K562 (cell line): ENCODE data around the gene PDZD2. TPM values are rescaled to one million over a fixed set of nuclear protein-coding genes. Genes with fewer than 3 reads are reported as not detected.
A peak's percentile ranks its signal among the peaks of the same experiment; 100 is the strongest.

ENCODE experiments used
- ATAC-seq: fragments of 200-7000 bp; cut with Tn5 transposase; 3 replicates; pipeline ENCODE4 v1.9.1; 2020; ENCODE audit warnings: moderate library complexity
- BruUV-seq: library from RNA; stranded (reverse); fragments of 400-500 nt; replicated peaks from 2 replicates; lab custom pipeline; 2021; lab: Mats Ljungman, UMichigan
- CTCF ChIA-PET: fragments of 300-600 bp; formaldehyde crosslinking; extraction: SDS; loops from one replicate; lab custom pipeline; 2021; ENCODE audit warnings: low intra/inter-chr PET ratio; lab: Yijun Ruan, JAX
- POLR2A ChIA-PET: fragments of 300-600, 350-650 bp; sonication (Branson Sonifier 250); formaldehyde crosslinking; extraction: SDS; loops from one replicate; lab custom pipeline; 2021; ENCODE audit warnings: antibody characterized with exemption, inconsistent platforms; lab: Yijun Ruan, JAX
- DNase-seq, 4 experiments: peaks; one replicate each; pipeline versions ENCODE4 v3.0.0 to v3.0.0-alpha.2; 2011 to 2018; ENCODE audit warnings: low spot score in 3 of 4, mixed read lengths in 3 of 4; ENCODE audit errors: extremely low read depth in 1 of 4
- FAIRE-seq: peaks from 2 replicates; lab custom pipeline; 2011; peaks lifted over from hg19 to GRCh38; lab: Jason Lieb, UNC
- H2AFZ ChIP-seq: 2 replicates; pipeline ENCODE4 v1.6.0; 2011; ENCODE audit warnings: low read depth, low read length, control low read depth, inconsistent platforms
- H3K27ac ChIP-seq: fragments of 200-600 bp; 3 replicates; pipeline ENCODE4 v1.8.0; 2011; ENCODE audit warnings: low read depth, mild to moderate bottlenecking, control low read depth, inconsistent platforms, low read length, moderate library complexity, mixed read lengths; ENCODE audit errors: extremely low read depth
- H3K27me3 ChIP-seq, 2 experiments: fragments of 300-600 bp in 1 of 2; 2 replicates in 1 of 2; 3 replicates in 1 of 2; pipeline versions ENCODE4 v1.6.0 to v1.8.0; 2011; ENCODE audit warnings: inconsistent platforms in 2 of 2, low read length in 2 of 2, mild to moderate bottlenecking in 1 of 2, mixed read lengths in 1 of 2, moderate library complexity in 1 of 2; ENCODE audit not compliant: control insufficient read depth in 2 of 2, insufficient read depth in 2 of 2
- H3K36me3 ChIP-seq: fragments of 300-600 bp; 3 replicates; pipeline ENCODE4 v1.8.0; 2011; ENCODE audit warnings: mild to moderate bottlenecking, low read length, inconsistent platforms; ENCODE audit not compliant: control insufficient read depth, insufficient read depth
- H3K4me1 ChIP-seq, 2 experiments: fragments of 200-600 bp in 1 of 2; replicated peaks in 1 of 2; 2 replicates in 1 of 2; 3 replicates in 1 of 2; pipeline versions ENCODE4 v1.5.1 to v1.8.0; 2011; ENCODE audit warnings: inconsistent platforms in 2 of 2, low read length in 2 of 2, mild to moderate bottlenecking in 1 of 2, mixed read lengths in 1 of 2, moderate library complexity in 1 of 2; ENCODE audit not compliant: control insufficient read depth in 2 of 2, insufficient read depth in 2 of 2
- H3K4me2 ChIP-seq: 2 replicates; pipeline ENCODE4 v1.6.1; 2011; ENCODE audit warnings: low read length, control low read depth, inconsistent platforms, mixed read lengths; ENCODE audit not compliant: insufficient read depth
- H3K4me3 ChIP-seq: fragments of 200-600 bp; sonication (generic), shearing (Covaris generic); 2 replicates; pipeline ENCODE4 v1.5.1; 2016; ENCODE audit warnings: control low read depth, inconsistent platforms
- H3K79me2 ChIP-seq: fragments of 200-600 bp; 3 replicates; pipeline ENCODE4 v1.8.0; 2011; ENCODE audit warnings: low read length, inconsistent platforms; ENCODE audit not compliant: control insufficient read depth, insufficient read depth
- H3K9ac ChIP-seq, 2 experiments: 2 replicates each; pipeline versions ENCODE4 v1.6.0 to v1.6.1; 2011; ENCODE audit warnings: low read depth in 2 of 2, low read length in 2 of 2, control low read depth in 1 of 2, inconsistent platforms in 1 of 2, mild to moderate bottlenecking in 1 of 2, mixed read lengths in 1 of 2; ENCODE audit not compliant: insufficient read depth in 1 of 2
- H3K9me1 ChIP-seq: one replicate; pipeline ENCODE4 v1.6.0; 2011; ENCODE audit warnings: inconsistent platforms, mild to moderate bottlenecking, low read length, moderate library complexity; ENCODE audit not compliant: control insufficient read depth, insufficient read depth
- H3K9me3 ChIP-seq: replicated peaks from 2 replicates; pipeline ENCODE4 v1.5.1; 2011; ENCODE audit warnings: low read depth, low read length, inconsistent platforms; ENCODE audit not compliant: control insufficient read depth, insufficient read depth
- H4K20me1 ChIP-seq: replicated peaks from 2 replicates; pipeline ENCODE4 v1.6.1; 2011; ENCODE audit warnings: low read length, inconsistent platforms, mixed read lengths; ENCODE audit not compliant: control insufficient read depth, insufficient read depth
- ATF3 ChIP-seq, 2 experiments: fragments of 450-650 bp in 1 of 2; sonication (generic) in 1 of 2; formaldehyde crosslinking in 1 of 2; IDR thresholded peaks in 1 of 2; conservative IDR thresholded peaks in 1 of 2; 2 replicates each; pipeline versions ENCODE4 v1.6.1 to v1.8.1; 2016 to 2023; ENCODE audit warnings: mild to moderate bottlenecking in 2 of 2, moderate library complexity in 2 of 2, inconsistent platforms in 1 of 2, missing genetic modification reagents in 1 of 2
- BCLAF1 ChIP-seq, 2 experiments: fragments of 450-650 bp in 1 of 2; IDR thresholded peaks; 2 replicates each; pipeline ENCODE4 v1.6.1; 2011 to 2017; ENCODE audit warnings: low read depth in 2 of 2, antibody characterized with exemption in 1 of 2, borderline replicate concordance in 1 of 2, low read length in 1 of 2, mild to moderate bottlenecking in 1 of 2, mixed read lengths in 1 of 2; ENCODE audit not compliant: control insufficient read depth in 1 of 2
- CBX1 ChIP-seq: sonication (generic); IDR thresholded peaks from 2 replicates; pipeline ENCODE4 v1.6.1; 2016; ENCODE audit warnings: antibody characterized with exemption, low read depth, mild to moderate bottlenecking
- KLF13 ChIP-seq: fragments of 450-650 bp; IDR thresholded peaks from 2 replicates; pipeline ENCODE4 v1.6.1; 2016; ENCODE audit warnings: missing genetic modification characterization, low read depth, mild to moderate bottlenecking, missing compliant biosample characterization, moderate library complexity, borderline replicate concordance
- LARP7 ChIP-seq: fragments of 450-650 bp; IDR thresholded peaks from 2 replicates; pipeline ENCODE4 v1.6.1; 2016
- LCOR ChIP-seq: sonication (generic); formaldehyde crosslinking; IDR thresholded peaks from 2 replicates; pipeline ENCODE4 v1.8.0; 2022; ENCODE audit warnings: mild to moderate bottlenecking, missing genetic modification reagents
- MYNN ChIP-seq, 2 experiments: sonication (generic); formaldehyde crosslinking in 1 of 2; IDR thresholded peaks; 2 replicates each; pipeline versions ENCODE4 v1.5.0 to v1.6.1; 2016 to 2020; ENCODE audit warnings: antibody characterized with exemption in 1 of 2, missing genetic modification reagents in 1 of 2
- POLR3A ChIP-seq: IDR thresholded peaks from 2 replicates; pipeline ENCODE4 v1.6.1; 2011; ENCODE audit warnings: borderline replicate concordance, mild to moderate bottlenecking, moderate library complexity; ENCODE audit not compliant: insufficient read length, insufficient read depth; ENCODE audit errors: extremely low read depth
- ZFPM2 ChIP-seq: fragments of 250-450 bp; sonication (Bioruptor Pico); IDR thresholded peaks from 2 replicates; pipeline ENCODE4 v1.5.1; 2022; ENCODE audit warnings: mild to moderate bottlenecking
- ZNF518B ChIP-seq: fragments of 250-450 bp; sonication (Bioruptor Pico); IDR thresholded peaks from 2 replicates; pipeline ENCODE4 v1.5.0; 2021; ENCODE audit warnings: mild to moderate bottlenecking, moderate library complexity
- WGBS: fragments of 100-300 bp; shearing (Covaris generic); methylation state at CpG from one replicate; pipeline ENCODE4 v1.1.6; 2016; ENCODE audit warnings: low coverage, mixed read lengths; ENCODE audit not compliant: insufficient coverage; ENCODE audit errors: missing lambda C conversion rate; 5-methylcytosine and 5-hydroxymethylcytosine counted together
- in situ Hi-C: fragments of 300-500 bp; cut with MboI; formaldehyde crosslinking; loops from 4 replicates; pipeline ENCODE4 v1.15.0; 2018; ENCODE audit warnings: inconsistent platforms, mixed read lengths
- intact Hi-C: fragments of 100-400 bp; cut with micrococcal nuclease; formaldehyde crosslinking; loops from 2 replicates; pipeline ENCODE4 v1.14.2; 2022
- polyA plus RNA-seq, 8 experiments: library from polyadenylated mRNA; depleted of rRNA in 4 of 8; stranded (reverse) in 5 of 8; unstranded in 3 of 8; fragments of >200 nt; fragmentation: Nextera tagmentation in 2 of 8; fragmentation: Illumina TruSeq in 1 of 8; extraction: Ambion mirVana in 2 of 8; extraction: Trizol in 1 of 8; gene quantifications; 2 replicates each; pipeline versions ENCODE4 v1.2.1 to v1.2.3, GENCODE V29; 2011 to 2014; ENCODE audit warnings: inconsistent platforms in 1 of 8, missing spikeins in 1 of 8
- total RNA-seq, 7 experiments: library from RNA; depleted of rRNA in 6 of 7; stranded (reverse); fragments of >200 nt in 6 of 7; fragmentation: Illumina TruSeq in 2 of 7; extraction: Trizol in 2 of 7; gene quantifications; 2 replicates each; pipeline versions ENCODE4 v1.2.1 to v1.2.3, GENCODE V29; 2011 to 2021; ENCODE audit warnings: low replicate concordance in 1 of 7

Gene PDZD2
- total and polyA plus RNA-seq, 9 of the 15 experiments (the other 6 are each of a cell fraction or from before 2014, with no cell fraction given) = 0.02 to 0.08 (median 0.04) TPM; not detected in 6

GRCh38 chr5:31981361-31981945 is 342.5 kb downstream of the PDZD2 start:
- FAIRE-seq = peak; percentile 59
- Histone ChIP-seq H3K9me3 (no peaks in the 10 kb centered on the region), H3K27ac (no peak overlapping the region), H3K36me3 (no peaks in the 10 kb centered on the region), H3K9me1 (no peaks in the 10 kb centered on the region), H3K4me2 (no peak overlapping the region), H3K9ac (no peak overlapping the region), H3K4me1 (no peaks in the 10 kb centered on the region), H4K20me1 (no peaks in the 10 kb centered on the region), H3K4me3 (no peak overlapping the region)
- no peak for DNase-seq
- CTCF ChIA-PET = no interaction called here
- no TSS peak for BruUV-seq
- intact Hi-C loops (no loop called here), in situ Hi-C loops (no loop called here)
- 0% methylated on average over 7 of the region's 7 CpGs for WGBS
- POLR2A ChIA-PET = no interaction called here
- TF ChIP-seq KLF13 = no peak
- no peak for TF ChIP-seq CBX1
- TF ChIP-seq POLR3A = no peak
- no peak for TF ChIP-seq ZFPM2 (CRISPR knock-in tag)
- no peak for TF ChIP-seq LARP7
- no peak for TF ChIP-seq ZNF518B (CRISPR knock-in tag)
- TF ChIP-seq LCOR = no peak
- TF ChIP-seq BCLAF1 (IDR thresholded peaks at IDR 0.05; ENCODE audit: borderline replicate concordance in 1 of 2, control insufficient read depth in 1 of 2, low read depth in 2 of 2, low read length in 1 of 2) = no peak
- TF ChIP-seq MYNN (IDR thresholded peaks at IDR 0.05) = no peak
- no peak for TF ChIP-seq MYNN (CRISPR knock-in tag; IDR thresholded peaks at IDR 0.05)
- TF ChIP-seq ATF3 (IDR thresholded peaks at IDR 0.05) = no peak
- TF ChIP-seq ATF3 (CRISPR knock-in tag; conservative IDR thresholded peaks at IDR 0.05) = no peak
- TF ChIP-seq, all 486 proteins: peak for 0
- Histone ChIP-seq H3K79me2 (no peaks in the 10 kb centered on the region), H2AFZ (no peak overlapping the region), H3K27me3 (peaks cover 13 to 18% of the 10 kb centered on the region in 2 experiments; a peak in 4 of 5 replicates)
- no peak for ATAC-seq
